Caki2 (cell line): Measurements from ENCODE around the gene SYCN. TPM values are rescaled to one million over a fixed set of nuclear protein-coding genes. Genes with fewer than 3 reads are reported as not detected.

Experiments
- DNase-seq: peaks from one replicate; pipeline ENCODE4 v3.0.0-alpha.2; 2015; ENCODE audit warnings: low read depth
- in situ Hi-C: cut with HindIII; loops from 2 replicates; pipeline ENCODE4 v1.10.0; 2016; ENCODE audit warnings: low sequenced_read_pairs, low pct_unique_long_range_greater_than_20kb, mixed read lengths
- total RNA-seq: library from RNA; depleted of rRNA; stranded (reverse); fragments of >200 nt; shearing (Covaris generic); gene quantifications from 2 replicates; pipeline ENCODE4 v1.2.3, GENCODE V29; 2014; ENCODE audit warnings: low replicate concordance

The SYCN gene
- total RNA-seq, 1 experiment from 2014 or later, result not detected

DNA sequence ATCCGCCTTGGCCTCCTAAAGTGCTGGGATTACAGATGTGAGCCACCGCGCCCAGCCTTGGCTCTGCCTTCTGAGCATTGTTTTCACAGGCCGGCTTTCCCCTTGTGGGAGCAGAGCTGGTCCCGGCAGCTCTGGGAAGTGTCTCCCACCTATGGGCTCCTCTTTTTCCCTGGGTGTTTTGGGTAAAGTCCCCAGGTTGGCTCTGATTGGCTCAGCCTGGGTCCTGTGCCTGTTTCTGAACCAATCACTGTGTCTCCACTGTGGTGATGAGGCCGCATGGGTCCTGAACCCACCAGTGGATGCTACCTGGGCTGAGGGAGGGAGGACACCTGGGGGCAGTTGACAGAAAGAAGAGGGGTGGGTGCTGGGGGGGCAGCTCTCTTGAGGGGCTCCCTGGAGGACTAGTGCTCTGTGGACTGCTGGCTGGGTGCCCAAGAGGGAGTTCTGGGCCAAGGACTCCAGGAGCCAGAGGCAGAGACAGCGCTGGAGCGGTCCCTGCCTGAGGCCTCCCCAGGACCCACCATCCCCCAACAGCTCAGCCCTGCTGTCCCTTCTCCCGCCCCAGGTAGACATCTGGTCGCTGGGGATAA lies 26.9 kb downstream of the SYCN start:
- in situ Hi-C loops, result no loop called here
- no peak for DNase-seq

DNA sequence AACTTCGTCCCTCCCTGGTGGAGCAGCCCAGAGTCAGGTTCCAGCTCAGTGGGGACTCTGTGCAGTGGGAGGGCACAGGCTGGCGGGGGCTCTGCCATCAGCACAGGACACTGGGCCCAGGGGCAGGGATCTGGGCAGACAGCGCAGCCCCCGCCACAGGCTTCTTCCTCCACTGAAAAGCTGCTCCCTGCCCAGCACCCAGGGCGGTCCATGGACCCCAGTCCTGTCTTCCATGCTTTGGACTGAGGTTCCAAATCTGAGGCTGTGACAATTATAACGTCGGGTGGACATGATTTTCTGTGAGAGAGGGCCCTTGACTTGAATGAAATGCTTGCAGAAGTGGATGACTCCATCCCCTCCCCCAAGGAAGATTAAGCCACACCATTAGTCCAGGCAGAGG lies 28.5 kb downstream of the SYCN start:
- DNase-seq, result no peak
- in situ Hi-C loops, result no loop called here

DNA sequence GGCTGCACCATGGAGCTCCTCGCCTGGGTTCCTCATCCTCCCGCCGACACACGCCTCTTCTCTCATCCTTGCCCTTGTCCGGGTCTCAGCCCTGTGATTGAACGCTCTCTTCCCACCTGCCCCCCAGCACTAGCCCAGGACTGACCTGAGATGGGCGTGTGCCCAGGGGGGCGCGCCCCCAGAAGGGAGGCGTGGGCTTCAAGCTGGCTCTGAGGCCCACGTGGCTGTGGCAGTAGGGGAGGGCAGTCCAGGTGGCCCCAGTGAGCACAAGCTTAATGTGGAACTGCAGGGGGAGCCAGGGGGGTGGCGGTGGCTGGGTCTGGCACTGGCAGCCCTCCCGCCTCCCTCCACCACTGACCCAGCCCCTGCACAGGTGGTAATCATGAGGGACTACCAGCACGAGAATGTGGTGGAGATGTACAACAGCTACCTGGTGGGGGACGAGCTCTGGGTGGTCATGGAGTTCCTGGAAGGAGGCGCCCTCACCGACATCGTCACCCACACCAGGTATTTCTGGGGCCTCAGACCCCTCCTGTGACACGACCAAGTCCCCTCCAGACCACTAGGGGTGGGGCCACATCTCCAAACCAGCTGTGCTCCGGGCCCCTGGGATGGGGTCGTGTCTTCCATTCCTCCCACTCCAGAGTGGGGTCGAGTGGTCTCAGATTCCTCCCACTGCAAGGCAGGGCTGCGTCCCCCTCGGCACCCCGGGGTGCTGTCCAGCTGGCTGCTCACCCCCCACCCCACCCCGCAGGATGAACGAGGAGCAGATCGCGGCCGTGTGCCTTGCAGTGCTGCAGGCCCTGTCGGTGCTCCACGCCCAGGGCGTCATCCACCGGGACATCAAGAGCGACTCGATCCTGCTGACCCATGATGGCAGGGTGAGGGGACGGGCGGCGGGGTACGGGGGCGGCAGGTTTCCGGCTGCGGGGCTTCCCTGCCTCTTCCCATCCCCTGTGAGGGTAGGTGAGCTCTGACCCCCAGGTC lies 29.2 kb downstream of the SYCN start:
- DNase-seq, result no peak
- in situ Hi-C loops, result no loop called here

- in situ Hi-C loops, result no loop called here
- DNase-seq, result no peak
Observed at GRCh38 chr19:39174142-39174541, 29.9 kb downstream of the SYCN start.

GRCh38 chr19:39173502-39173991 lies 30.5 kb downstream of the SYCN start:
- in situ Hi-C loops, result no loop called here
- DNase-seq, result no peak

- in situ Hi-C loops, result no loop called here
- no peak for DNase-seq
Observed at GRCh38 chr19:39172700-39173501, 31.2 kb downstream of the SYCN start.

DNA sequence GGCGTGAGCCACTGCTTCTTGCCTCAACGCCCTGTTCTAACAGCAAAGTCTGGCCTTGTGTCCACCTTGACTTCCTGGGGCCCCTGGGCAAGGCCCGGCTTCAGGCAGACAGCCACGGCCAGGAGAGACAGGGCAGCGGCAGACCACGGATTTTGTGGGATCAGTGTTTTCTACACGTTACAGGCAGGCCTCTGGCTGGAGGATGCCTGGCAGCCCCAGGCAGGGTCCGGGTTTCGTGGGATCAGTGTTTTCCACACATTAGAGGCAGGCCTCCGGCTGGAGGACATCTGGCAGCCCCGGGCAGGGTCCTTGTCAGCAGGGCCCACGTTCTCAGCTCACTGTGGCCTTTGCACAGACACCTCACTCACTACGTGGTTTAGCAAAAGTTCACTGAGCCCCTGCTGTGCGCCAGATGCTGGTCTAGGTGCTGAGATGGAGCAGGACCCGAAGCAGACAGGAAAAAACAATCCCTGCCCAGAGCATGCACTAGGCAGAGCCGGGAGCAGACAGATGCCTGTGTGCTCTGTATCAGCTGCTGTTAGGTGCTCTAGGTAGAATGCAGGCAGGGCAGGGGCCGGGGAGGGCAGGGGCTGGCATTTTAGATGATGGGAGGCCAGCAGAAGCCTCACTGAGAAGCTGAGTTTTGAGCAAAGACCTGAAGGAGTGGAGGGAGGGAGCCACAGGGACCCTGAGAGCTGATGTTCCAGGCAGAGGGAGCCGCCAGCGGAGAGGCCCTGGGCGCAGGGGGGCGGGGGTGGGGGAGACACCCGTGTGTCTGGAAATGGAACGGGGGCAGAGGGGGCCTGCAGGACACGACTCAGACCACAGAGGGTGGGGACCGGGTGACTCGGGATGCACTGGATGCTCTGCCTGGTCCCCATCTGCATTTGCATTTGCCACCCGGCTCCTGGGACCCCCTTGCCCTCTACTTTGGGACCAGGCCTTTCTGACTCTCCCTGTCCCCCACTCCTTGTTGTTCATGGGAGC lies 32.3 kb downstream of the SYCN start:
- in situ Hi-C loops, result no loop called here
- no peak for DNase-seq

DNA sequence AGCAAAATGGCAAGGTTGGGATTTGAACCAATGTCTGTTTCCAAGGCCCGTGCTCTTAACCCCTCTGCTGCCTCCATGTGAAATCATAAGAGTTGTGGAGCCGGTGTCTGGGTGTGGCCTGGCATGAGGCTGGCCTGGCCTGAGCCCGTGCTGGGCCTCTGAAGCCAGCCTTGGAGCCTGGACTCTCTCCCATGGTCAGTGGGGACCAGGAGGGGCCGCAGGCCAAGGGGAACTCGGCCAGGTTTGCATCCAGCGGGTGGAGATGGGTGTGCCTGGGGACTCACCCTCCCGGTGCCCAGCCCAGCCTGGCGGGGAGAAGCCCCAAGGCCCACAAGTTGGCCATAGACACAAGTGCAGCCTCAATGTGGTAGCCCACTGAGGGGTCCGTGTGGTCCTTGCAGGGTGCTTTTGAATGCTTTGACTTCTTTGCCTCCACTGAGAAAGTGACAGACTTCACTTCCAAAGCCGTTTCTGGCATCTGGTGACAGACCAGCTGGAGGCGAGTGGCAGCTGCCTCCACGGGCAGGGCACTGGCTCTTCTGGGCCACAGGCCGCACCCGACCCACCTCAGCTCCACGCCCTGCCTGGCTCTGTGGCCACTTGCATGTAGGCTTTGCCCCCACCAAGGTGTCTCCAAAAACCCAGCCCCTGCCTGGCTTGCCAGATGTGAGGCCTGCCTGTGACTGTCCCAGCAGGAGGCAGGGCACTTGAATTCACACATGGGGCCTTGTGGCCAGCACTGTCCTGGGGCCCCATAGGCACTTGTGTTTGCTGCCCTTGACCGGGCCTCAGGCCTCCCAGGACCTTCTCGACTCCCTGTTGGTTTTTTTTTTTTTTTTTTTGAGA lies 33.5 kb downstream of the SYCN start:
- in situ Hi-C loops, result no loop called here

DNA sequence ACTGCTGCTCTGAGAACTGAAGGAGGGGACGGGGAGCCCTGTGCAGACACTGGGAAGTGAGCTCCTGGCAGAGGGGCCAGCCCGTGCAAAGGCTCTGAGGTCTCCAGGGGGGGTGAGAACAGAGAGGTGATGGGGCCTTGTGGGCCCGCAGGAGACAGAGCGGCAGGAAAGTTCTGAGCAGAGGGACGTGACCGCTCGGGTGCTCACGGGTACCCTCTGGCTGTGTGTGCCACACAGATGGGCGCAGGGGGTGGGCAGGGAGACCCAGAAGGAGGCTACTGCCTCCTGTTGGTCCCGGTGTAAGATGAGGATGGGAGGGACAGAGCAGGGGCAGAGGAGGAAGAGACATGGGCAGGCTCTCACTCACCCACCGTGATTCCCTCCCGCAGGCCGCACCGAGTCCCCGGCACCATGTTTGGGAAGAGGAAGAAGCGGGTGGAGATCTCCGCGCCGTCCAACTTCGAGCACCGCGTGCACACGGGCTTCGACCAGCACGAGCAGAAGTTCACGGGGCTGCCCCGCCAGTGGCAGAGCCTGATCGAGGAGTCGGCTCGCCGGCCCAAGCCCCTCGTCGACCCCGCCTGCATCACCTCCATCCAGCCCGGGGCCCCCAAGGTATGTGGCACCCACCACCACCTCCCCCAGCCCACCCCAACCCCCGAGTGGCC lies 34.8 kb downstream of the SYCN start:
- DNase-seq, result no peak
- in situ Hi-C loops, result no loop called here

More for the DNA sequence above, 33.5 kb downstream of the SYCN start:
- no peak for DNase-seq

DNA sequence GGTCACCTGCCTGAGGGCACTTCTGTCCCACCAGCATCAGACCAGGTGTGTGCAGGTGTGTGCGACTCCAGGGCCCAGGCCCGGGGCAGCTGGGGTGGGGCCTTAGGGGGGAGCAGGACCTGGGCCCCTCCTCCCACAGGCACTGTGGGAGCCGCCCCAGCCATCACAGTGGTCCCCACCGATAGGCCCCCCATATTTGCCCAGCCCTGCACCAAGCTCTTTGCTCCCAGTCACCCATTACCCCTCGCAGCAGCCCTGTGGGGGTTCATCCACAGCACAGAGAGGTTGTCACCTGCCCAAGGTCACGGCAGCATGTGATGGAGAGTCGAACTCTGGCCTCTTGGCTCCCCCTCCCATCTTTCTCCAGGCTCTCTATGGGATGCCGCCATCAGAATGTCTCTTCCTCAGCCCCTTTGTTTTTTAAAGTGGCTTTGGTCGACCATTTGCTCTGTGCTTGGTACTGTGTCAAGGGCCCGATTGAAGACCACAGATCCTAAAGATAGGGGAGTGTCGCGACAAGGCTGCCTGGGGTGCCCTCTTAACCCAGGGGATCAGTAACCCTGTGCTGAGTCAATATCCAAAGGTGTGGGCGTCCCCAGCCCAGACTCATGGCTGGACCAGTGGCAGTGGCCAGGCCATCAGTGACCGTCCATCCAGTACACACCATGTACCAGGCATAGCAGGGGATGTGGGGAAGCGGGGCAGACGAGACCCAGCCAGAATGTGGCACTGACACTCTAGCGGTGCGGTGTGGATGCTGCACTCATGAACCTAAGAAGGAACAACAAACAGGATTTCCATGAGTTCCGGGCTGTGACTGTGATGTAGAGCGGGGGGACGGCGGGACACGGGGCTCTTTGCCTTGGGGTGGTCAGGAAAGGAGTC lies 35.6 kb downstream of the SYCN start:
- no peak for DNase-seq
- in situ Hi-C loops, result no loop called here

DNA sequence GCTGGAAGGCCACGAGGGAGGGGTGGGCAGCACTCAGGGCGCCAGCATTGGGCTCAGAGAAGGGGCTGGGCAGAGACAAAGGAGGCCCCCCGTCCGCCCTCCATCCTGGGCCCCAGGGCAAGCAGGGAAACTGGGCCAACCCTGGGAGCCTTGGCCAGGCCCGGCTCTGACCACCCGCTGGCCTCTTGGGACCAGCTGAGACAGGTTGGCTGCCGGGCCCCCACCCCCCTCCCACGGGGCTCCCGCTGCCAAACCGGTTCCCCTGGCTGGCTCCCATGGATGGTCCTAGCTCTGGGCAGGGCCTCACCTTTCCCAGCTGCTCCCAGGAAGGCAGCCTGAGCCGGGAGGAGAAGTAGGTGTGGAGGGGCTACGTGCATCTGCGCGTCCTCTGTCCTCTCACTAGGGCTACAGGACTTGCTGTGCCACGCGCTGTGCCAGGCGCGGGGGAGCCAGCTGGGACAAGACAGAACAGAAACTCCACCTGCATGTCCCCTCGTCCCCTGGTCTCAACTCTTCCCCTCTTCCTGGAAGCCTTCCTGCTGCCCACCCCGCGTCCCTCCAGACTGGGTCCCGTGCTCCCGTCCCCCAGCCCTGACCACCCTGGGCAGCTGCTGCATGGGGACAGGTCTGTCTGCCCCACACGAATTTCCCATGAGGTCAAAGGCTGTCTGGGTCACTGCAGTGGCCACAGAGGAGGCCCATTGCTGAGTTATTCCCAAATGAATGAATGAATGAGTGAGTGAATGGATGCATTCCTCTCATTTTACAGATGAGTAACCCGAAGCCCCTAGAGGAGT lies 36.4 kb downstream of the SYCN start:
- DNase-seq, result no peak
- in situ Hi-C loops, result no loop called here

- in situ Hi-C loops, result no loop called here
Observed at GRCh38 chr19:39166571-39167391, 37.3 kb downstream of the SYCN start.

DNA sequence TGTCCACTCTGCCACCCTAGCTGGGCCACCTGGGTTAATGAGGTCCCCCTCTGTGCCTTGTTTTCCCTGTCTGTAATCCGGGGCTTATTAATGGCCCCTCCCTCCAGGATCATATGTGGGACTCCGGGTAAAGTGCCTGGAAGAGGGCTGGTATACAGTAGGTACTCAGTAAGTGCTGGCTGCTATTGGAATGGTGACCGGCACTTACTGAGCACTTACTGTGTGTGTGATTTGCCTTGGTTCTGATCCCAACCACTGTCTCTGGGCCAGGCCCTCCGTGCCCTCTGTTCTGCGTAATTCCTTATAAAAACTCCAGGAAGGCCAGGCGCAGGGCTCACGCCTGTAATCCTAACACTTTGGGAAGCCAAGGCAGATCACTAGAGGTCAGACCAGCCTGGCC lies 38.2 kb downstream of the SYCN start:
- no peak for DNase-seq
- in situ Hi-C loops, result no loop called here

More at GRCh38 chr19:39166571-39167391, 37.3 kb downstream of the SYCN start:
- no peak for DNase-seq

DNA sequence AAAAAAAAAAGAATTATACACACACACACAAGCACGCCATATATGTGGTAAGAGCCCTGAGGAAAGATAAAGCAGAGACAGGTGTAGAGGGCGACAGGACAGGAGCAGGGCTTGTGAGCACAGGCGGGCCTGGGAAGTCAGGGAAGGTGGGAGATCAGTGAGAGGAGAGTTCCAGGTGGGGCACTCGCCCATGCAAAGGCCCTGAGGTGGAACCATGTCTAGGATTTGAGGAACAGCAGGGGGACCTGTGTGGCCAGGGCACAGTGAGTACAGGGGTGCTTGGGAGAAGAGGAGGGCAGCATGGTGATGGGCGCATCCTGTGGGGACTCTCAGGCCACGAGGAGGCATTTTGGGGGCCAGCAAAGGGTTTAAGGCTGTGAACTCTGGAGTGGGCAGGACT lies 39.8 kb downstream of the SYCN start:
- in situ Hi-C loops, result no loop called here
- no peak for DNase-seq
